HG03575 (cell line): ENCODE data around the gene FAM184B.

Experiments used
- ATAC-seq: cut with Tn5 transposase; IDR thresholded peaks from one replicate; pipeline ENCODE4 v1.9.1; 2021; ENCODE audit not compliant: unreplicated experiment, insufficient number of reproducible peaks, low FRiP score; ENCODE audit errors: extremely low read depth

Gene FAM184B

GRCh38 chr4:17614416-17615299 is 166.8 kb downstream of the FAM184B start, which contains the start of gene MED28:
Gene MED28, plus strand, starts transcription at chr4:17614641. Its CDS starts 14 bp downstream, at chr4:17614655.
- peak; percentile 76 for ATAC-seq

GRCh38 chr4:17613761-17614415 is 167.5 kb downstream of the FAM184B start:
- peak; percentile 26 for ATAC-seq

GRCh38 chr4:17605236-17605635 is 176.2 kb downstream of the FAM184B start:
- no peak for ATAC-seq

GRCh38 chr4:17599826-17600225 is 181.6 kb downstream of the FAM184B start:
- ATAC-seq = no peak

GRCh38 chr4:17597517-17597916 is 183.9 kb downstream of the FAM184B start:
- no peak for ATAC-seq

GRCh38 chr4:17595471-17596005 is 185.9 kb downstream of the FAM184B start:
- peak; percentile 65 for ATAC-seq

- no peak for ATAC-seq
Observed at GRCh38 chr4:17589355-17589754, 192.1 kb downstream of the FAM184B start.

GRCh38 chr4:17587094-17587822 is 194.2 kb downstream of the FAM184B start:
- no peak for ATAC-seq

- no peak for ATAC-seq
Observed at GRCh38 chr4:17584521-17585213, 196.8 kb downstream of the FAM184B start.

- ATAC-seq = no peak
Observed at GRCh38 chr4:17583941-17584340, 197.5 kb downstream of the FAM184B start.

- ATAC-seq = no peak
Observed at GRCh38 chr4:17583276-17583675, 198.1 kb downstream of the FAM184B start.

GRCh38 chr4:17580969-17581368 is 200.5 kb downstream of the FAM184B start:
- no peak for ATAC-seq
